Measurements from ENCODE around the gene CSTPP1. TPM values are rescaled to one million over a fixed set of nuclear protein-coding genes. Genes with fewer than 3 reads are reported as not detected.
A peak's percentile ranks its signal among the peaks of the same experiment; 100 is the strongest.

Gene CSTPP1
- total RNA-seq, 1 donor from 2014 or later = 32.8 TPM

DNA sequence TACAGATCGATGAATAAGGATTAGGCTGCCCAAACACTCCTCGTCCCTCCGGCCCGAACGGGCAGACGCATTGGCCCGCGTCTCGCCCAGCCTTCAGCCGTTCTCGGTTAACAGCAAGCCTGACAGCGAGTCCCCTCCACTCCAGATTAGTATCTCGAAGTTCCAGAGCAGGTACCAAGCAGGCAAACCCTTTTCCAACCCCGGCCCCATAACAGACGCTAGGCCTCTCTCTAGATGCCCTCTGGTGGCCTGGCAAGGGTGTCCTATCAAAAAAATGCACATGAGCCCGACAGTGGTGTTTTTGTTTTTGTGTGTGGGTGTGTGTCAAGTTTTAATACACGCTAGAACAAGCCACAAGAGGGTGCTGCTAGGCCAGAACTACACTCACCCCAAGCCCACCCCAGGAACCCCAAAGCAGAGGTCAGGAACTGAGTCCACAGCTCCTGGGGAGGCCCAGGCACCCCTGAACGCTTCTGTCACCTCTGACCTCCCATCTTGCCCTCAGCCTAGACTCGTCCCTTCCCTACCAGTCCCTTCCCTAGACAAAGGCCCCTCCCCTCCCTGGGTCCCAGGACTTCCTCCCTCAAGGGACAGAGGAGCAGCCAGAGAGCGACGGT, 240.8 kb downstream of the CSTPP1 start:
- ATAC-seq = peak; percentile 80
- intact Hi-C loops (cut with DNase I) = no loop called here
- TF ChIP-seq, protein P1, sequence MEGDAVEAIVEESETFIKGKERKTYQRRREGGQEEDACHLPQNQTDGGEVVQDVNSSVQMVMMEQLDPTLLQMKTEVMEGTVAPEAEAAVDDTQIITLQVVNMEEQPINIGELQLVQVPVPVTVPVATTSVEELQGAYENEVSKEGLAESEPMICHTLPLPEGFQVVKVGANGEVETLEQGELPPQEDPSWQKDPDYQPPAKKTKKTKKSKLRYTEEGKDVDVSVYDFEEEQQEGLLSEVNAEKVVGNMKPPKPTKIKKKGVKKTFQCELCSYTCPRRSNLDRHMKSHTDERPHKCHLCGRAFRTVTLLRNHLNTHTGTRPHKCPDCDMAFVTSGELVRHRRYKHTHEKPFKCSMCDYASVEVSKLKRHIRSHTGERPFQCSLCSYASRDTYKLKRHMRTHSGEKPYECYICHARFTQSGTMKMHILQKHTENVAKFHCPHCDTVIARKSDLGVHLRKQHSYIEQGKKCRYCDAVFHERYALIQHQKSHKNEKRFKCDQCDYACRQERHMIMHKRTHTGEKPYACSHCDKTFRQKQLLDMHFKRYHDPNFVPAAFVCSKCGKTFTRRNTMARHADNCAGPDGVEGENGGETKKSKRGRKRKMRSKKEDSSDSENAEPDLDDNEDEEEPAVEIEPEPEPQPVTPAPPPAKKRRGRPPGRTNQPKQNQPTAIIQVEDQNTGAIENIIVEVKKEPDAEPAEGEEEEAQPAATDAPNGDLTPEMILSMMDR (IDR thresholded peaks at IDR 0.05) = peak; percentile 64

DNA sequence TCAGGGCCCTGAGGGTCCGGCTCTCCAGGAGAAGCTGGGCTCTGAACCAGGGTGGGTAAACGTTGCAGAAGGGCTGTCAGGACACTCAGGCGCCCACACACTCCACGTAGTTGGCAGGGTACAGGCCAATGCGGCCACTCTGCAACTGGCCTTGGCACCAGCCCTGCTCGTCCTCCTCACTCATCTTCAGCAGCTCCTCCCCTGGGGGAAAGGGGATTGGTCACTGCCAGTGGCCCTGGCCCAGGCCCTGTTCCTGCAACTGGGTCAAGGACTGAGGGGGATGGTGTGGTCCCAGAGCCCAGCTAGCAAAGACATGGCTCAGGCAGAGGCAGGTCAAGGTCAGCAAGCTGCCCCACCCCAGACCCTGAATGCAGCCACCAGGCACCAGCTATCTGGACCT, 241.3 kb downstream of the CSTPP1 start:
- no peaks in the 10 kb centered on the region for H3K27me3 ChIP-seq (ENCODE audit: low read depth)
- H3K9me3 ChIP-seq = no peaks in the 10 kb centered on the region
- peaks cover 29% of the 10 kb centered on the region for H3K36me3 ChIP-seq
- H3K4me1 ChIP-seq = peaks cover 36% of the 10 kb centered on the region
- DNase-seq (no peak), ATAC-seq (no peak)
- intact Hi-C loops (cut with DNase I) = no loop called here
- peak overlapping the region; percentile 100 for H3K4me3 ChIP-seq
- H3K27ac ChIP-seq = peak overlapping the region; percentile 98
- TF ChIP-seq, protein P1 (IDR thresholded peaks at IDR 0.05) = no peak

More for the DNA sequence above, 240.8 kb downstream of the CSTPP1 start:
- H3K27me3 ChIP-seq (ENCODE audit: low read depth) = no peaks in the 10 kb centered on the region
- DNase-seq = peak; percentile 71
- peaks cover 39% of the 10 kb centered on the region for H3K4me1 ChIP-seq
- peaks cover 34% of the 10 kb centered on the region for H3K36me3 ChIP-seq
- H3K9me3 ChIP-seq = no peaks in the 10 kb centered on the region
- peak overlapping the region; percentile 100 for H3K4me3 ChIP-seq
- peak overlapping the region; percentile 98 for H3K27ac ChIP-seq

DNA sequence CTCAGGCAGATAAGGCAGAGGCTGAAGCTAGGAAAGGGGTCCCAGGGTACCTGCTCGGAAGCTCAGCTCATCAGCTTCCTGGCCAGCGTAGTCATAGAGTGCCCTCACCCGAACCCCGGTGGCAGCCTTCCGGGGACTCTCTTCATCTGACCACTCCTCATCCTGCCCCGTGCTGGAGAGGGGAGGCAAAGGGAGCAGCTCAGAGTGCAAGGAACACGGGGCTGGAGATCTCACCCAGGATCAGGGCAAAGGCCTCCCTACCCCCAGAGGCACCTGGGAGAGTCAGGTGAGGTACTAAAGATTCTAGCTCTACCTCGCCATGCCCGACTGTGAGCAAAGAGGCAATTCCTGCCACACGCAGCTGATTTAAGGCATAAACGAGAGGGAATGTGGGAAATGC, 241.8 kb downstream of the CSTPP1 start:
- Histone ChIP-seq H3K27me3 (ENCODE audit: low read depth) (no peaks in the 10 kb centered on the region), H3K4me1 (peaks cover 32% of the 10 kb centered on the region), H3K9me3 (no peaks in the 10 kb centered on the region), H3K36me3 (peaks cover 24% of the 10 kb centered on the region), H3K4me3 (no peak overlapping the region), H3K27ac (peak overlapping the region; percentile 98)
- ATAC-seq (no peak), DNase-seq (no peak)
- TF ChIP-seq, protein P1 (IDR thresholded peaks at IDR 0.05) = no peak
- intact Hi-C loops (cut with DNase I) = no loop called here

DNA sequence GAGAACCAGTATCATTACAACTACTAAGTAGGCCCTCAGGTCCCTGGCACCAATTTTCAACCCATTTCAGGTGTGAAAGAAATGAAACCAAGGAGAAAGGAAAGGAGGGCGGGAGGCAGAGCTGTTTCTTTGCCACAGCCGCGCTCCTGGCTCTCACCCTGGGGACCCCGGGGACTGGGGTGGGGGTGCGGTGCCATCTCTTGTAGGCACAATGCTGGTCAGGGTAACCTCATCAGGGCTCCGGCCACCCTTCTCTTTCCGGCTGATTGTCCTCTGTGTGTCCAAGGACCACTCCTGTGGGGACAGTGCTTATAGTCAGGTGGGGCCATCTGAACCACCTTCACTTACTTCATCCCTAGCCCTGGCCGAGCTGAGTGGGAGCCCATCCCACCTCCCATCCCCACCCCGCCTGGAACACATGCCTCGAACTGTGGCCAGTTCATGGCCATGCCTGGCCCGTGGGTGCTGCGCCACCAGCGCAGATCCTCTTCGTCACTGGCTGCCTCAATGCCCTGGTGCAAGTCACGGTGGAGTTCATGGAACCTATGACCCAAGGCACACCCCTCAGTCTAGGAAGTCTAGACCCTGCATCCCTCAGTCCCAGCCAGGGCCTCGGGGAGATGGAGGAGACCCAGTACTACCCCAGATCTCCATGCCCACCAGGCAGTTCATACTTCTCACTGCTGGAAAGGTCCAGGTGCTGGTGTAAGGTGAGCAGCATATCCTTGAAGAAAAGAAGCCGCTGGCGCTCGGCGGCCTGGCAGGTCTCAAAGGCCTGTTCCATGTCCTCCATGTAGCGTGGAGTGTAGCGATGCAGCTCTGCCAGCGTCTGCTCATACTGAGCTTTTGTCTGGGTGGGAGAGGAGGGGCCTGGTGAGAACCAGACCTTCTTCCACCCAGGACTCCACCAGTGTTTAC, 242.4 kb downstream of the CSTPP1 start:
- peaks cover 17% of the 10 kb centered on the region for H3K36me3 ChIP-seq
- H3K27ac ChIP-seq = peak overlapping the region; percentile 98
- intact Hi-C loops (cut with DNase I) = no loop called here
- TF ChIP-seq, protein P1 (IDR thresholded peaks at IDR 0.05) = no peak
- no peak for DNase-seq
- no peaks in the 10 kb centered on the region for H3K9me3 ChIP-seq
- no peaks in the 10 kb centered on the region for H3K27me3 ChIP-seq (ENCODE audit: low read depth)
- peaks cover 28% of the 10 kb centered on the region for H3K4me1 ChIP-seq
- no peak overlapping the region for H3K4me3 ChIP-seq
- ATAC-seq = no peak

DNA sequence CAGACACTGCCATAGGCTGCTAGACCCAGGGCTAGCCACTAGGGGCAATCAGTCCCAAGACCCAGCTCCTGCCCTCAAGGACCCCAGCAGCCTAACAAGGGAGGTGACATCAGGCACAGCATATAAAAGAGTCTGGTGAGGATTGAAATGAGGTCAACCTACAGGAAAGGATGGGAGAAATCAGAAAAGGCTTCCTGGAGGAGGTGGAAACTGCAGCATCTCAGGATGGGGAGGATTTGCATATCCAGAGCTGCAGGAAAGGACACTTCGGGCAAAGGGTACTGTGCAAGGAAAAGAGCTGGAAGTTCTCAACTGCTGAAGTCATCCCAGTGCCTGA, 243.1 kb downstream of the CSTPP1 start:
- peaks cover 1% of the 10 kb centered on the region for H3K27me3 ChIP-seq (ENCODE audit: low read depth)
- intact Hi-C loops (cut with DNase I) = no loop called here
- H3K36me3 ChIP-seq = peaks cover 14% of the 10 kb centered on the region
- TF ChIP-seq, protein P1 (IDR thresholded peaks at IDR 0.05) = peak; percentile 43
- H3K4me1 ChIP-seq = peaks cover 25% of the 10 kb centered on the region
- ATAC-seq (no peak), DNase-seq (no peak)
- no peak overlapping the region for H3K4me3 ChIP-seq
- H3K27ac ChIP-seq = no peak overlapping the region
- no peaks in the 10 kb centered on the region for H3K9me3 ChIP-seq

All from lower lobe of right lung (tissue), 2 donors.